Fibroblast of skin of right biceps (primary cell): Measurements from ENCODE around the gene SELENOS.
A peak's percentile ranks its signal among the peaks of the same experiment; 100 is the strongest.
"Not testable (repeated sequence)": the region's sequence is repeated elsewhere in the genome, so short reads cannot be mapped to it uniquely, and the experiment has no call there.

ENCODE experiments used
- DNase-seq: peaks from one replicate; pipeline ENCODE4 v3.0.0-alpha.2; 2013

The SELENOS gene

GRCh38 chr15:101309436-101310160 lies 32.3 kb upstream of the SELENOS start:
- DNase-seq: no peak

GRCh38 chr15:101308604-101309435 lies 31.5 kb upstream of the SELENOS start:
- no peak for DNase-seq

DNA sequence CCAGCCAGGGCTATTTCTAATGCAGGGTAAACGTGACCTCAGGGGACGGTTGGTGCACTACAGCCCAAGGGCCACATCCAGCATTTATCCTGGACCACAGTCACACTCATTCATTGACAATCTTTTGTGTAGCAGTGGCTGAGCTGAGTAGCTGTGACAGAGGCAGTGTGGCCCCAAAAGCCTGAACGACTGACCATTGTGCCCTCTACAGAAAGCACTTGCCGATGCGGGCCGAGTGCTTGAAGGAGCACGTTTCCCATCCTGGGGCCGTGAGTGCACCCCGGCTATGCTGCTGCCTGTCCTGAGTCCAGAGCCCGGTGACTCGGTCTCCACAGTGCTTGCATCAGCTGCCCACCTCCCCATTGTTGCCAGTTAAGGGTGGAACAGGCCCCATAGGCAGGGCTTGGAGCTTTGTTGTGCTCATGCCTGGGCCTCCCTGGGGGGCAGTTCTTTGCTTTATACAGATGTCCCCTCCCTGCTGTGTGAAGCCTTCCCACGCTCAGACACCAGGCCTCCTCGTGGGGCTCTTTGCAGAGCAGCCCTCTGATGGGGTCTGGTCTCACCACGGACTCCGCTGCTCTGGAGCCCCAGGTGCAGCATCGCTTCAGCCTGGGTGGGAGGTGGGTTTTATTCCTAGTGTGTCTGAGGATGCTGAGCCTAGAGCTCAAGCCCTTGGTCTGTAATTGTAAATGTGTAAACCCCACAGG lies 30.8 kb upstream of the SELENOS start:
- no peak for DNase-seq

DNA sequence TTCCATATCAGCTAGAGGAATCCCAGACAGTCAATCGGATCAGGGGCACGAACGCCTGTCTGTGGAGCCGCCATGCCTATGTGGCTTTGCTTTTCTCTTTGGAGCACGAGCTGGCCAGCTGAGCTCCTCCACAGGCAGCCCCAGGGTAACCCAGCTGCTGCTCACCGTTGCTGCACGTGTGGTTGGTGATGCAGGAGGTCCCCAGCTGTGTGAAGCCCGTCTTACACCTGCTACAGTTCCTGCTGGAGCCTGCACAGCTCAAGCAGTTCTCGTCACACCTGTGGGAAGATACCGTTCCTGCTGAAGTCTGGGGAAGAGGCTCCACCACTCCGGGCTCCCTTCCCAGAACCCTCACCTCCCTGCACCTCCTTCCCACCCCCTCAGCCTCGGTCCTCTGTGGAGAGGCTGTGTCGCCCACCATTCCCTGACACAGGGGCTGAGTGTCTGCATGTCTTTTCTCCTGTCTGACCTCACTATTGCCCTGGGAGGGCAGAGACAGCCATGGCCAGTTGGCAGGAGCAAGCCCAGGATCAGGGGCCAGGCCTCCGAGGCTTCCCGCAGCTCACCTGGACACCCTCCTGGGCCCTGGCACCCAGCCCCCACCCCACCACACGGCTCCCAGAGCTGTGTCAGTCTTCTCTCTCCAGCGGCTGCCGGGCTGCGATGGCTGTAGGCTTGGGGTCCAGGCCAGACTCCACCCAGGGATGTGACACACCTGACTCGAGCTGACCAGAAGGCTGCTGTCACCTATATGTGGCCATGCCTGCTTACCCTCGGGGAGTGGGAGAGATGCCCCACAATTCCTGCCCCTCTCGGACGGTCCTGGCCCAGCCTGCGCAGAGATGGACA lies 30.0 kb upstream of the SELENOS start:
- no peak for DNase-seq

- DNase-seq: no peak
Observed at GRCh38 chr15:101306341-101307047, 29.2 kb upstream of the SELENOS start.

DNA sequence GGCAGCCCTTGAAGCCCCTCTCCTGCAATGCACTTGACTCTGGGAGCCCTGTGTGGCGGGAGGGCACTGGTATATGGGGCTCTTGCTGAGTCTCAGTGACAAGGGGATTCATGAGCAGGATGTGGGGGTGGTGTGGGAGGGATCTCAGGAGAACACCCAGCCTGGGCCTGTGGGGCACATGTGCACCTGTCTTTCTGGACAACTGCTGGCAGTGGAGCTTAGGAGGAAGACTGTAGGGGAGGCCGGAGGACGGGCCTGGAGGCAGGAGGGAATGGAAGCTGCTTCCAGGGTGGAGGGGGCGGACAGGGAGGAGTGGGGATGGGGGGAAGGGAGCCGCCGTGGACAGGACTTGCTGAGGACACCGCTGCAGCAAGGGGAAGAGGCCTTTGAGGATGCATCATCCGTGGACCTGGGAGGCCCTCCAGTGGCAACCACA lies 28.6 kb upstream of the SELENOS start:
- no peak for DNase-seq

DNA sequence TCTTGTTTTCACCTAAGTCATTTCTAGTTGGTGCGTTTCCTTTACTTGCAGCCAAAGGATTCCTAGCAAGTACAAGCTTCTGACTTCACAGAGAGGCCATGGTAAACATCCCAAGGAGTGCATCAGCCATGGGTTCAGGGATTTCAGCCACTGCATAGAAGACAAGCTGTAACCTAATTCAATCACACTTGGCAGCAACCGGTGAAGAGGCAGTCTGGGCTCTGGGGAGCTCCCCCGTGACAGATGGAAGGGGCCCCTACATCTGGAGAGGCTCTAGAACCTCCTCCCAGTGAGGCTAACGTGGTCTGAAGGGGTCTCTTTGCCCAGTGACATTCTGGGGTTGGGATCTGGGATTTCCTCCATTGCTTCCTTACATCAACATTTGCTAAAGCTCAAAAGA lies 26.1 kb upstream of the SELENOS start:
- no peak for DNase-seq

GRCh38 chr15:101296418-101297405 lies 19.4 kb upstream of the SELENOS start:
- DNase-seq: peak; percentile 58

DNA sequence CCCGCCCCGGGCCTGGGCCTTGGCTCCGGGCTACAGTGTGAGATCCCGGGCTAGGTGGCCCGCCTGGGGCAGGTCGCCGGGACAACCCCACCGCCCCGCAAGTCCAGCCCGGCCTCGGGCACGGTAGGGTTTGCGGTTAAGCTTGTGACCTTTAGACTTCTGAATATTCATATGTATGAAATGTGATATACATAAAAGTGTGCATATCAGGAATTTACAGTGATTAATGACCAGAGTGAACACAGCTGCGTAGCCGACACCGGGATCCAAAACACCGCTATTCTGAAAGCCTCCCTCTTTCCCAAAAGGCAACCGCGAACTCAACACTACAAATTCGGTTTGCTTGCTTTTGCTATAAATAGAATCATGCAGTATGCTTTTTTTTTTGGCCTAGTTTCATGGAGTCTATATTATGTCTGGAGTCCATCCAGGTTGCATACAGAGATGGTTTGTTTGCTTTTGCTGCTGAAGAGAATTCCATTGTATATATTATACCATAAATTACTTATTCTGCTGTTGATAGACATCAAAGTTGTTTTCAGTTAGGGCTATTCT lies 18.4 kb upstream of the SELENOS start:
- peak; percentile 86 for DNase-seq

- peak; percentile 96 for DNase-seq
Observed at GRCh38 chr15:101294731-101295606, 17.7 kb upstream of the SELENOS start, which contains the start of gene SNRPA1. Gene SNRPA1, minus strand, starts transcription at chr15:101295248. Its CDS starts 70 bp downstream, at chr15:101295178.

- DNase-seq: no peak
Observed at GRCh38 chr15:101293122-101293521, 15.8 kb upstream of the SELENOS start.

DNA sequence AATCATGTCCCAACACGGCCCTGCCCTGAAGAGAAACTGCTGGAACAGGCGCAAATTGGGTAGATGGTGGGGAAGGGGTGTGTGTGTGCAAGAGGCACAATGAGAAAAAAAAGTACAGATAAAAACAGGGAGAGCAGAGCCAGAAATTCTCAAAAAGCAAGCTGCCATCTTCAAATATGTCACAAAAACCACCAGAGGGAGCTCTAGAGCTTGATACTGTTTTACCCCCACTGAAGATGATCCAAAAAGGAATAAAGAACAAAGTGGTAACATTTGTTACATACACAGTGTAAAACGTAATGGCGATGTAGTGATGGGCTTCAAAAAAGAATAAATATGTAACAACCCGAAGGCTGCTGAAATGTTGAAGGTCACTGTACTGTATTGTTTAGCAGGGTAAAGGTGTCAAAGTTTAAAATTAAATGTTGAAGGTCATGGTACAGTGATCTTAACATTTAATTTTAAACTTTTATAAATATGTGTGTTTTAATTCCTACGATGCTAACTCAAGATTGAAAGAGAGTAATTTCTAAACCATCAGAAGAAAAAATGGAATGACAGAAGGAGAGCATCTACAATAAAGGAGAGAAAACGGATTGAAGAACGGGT lies 11.7 kb upstream of the SELENOS start:
- peak; percentile 48 for DNase-seq

DNA sequence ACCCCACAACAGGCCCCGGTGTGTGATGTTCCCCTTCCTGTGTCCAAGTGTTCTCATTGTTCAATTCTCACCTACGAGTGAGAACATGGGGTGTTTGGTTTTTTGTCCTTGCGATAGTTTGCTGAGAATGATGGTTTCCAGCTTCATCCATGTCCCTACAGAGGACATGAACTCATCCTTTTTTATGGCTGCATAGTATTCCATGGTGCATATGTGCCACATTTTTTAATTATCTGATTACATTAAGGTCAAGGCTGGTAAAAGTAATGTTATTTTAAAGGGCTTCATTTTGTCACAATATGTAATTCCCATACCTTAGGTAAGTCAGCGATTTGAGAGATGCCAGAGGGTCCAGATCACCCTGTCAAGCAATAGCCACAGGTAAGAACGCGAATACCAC lies 10.1 kb upstream of the SELENOS start:
- DNase-seq: not testable (repeated sequence)

DNA sequence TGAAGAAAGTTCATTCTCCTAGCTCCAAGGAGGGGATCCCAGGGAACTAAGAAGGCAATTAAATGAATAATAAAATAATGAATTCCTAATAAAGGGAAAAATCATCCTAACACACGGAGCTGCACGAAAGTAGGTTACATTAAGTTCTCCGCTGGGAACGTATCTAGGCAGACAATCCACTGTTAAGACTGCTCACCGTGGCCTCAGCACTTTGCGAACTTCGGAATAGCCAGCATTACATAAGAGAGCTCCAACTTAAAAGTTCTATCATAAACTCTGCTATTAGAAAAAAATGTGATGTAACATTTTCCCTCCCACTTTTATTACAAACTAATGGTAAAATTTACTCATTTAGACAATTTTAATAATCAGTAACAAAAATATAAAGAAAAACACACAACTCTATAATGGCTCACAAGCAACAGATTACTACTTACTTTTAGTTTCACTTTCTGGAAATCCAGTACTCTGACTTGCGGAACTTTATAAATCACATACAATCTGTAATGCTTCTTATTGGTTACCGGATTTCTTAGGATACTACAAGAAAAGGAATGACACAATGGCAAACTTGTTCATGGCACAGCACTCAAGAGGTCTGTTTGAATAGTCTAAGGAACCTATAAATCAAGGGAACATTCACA lies 9.3 kb upstream of the SELENOS start:
- DNase-seq: no peak

GRCh38 chr15:101283931-101284330 lies 6.6 kb upstream of the SELENOS start:
- DNase-seq: no peak

DNA sequence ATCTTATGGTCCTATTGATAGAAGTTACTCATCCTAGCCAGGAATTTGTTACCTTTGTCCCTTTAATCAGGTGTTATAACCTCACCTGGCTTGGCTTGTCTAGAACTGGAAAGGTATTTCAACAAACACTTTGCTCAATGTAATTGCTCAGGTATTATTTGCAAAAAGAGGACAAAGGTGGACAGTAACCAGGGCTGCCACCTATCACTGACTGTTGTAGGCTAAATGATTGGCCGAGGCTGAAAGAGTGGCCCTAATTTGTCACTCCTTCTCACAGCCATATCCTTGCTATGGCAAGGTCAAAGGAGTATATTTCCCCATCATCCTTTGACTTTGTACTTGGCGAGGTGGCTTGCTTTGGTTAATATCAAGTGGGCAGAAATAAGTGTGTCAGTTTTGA lies 2.7 kb upstream of the SELENOS start:
- no peak for DNase-seq

DNA sequence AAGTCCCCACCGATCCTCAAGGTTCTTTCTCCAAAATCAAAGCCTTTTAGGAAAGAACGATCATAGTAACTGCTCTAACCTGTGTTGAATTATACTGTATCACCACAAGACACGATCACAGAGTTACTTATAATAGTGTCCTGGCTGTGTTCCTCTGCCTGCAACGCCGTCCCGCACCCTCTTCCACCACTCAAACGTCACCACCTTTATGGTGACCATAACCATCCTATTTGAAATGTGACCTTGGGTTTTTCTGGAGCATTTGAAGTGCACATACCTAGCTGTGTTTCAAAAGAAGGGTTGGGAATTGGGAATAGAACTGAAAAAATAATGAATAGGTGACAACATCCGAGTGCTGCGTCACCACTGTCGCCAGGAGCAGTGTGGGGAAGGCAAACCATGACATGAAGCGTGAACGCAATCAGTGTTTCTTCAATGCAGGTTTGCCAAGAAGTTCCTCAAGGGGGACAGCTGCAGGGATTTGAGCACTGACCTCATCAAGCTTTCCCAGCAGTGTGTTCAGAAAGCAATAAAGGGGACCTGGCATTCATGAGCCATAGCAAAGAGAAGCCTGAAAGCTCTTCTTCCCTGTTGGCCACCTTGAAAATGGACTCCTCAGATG lies 769 bp upstream of the SELENOS start:
- no peak for DNase-seq
